NCI-H1048 (cell line): ENCODE results near the gene GTF2H1.
"Not testable (repeated sequence)": the region's sequence is repeated elsewhere in the genome, so short reads cannot be mapped to it uniquely, and the experiment has no call there.

Experiments
- DNase-seq: peaks from one replicate; lab custom pipeline; 2025; lab: John Stamatoyannopoulos, UW

Gene GTF2H1

GRCh38 chr11:18319914-18320313 is 2.5 kb upstream of the GTF2H1 start:
- DNase-seq, result no peak

- no peak for DNase-seq
Observed at GRCh38 chr11:18320617-18321016, 1.8 kb upstream of the GTF2H1 start.

- DNase-seq, result no peak
Observed at GRCh38 chr11:18321578-18321968, 794 bp upstream of the GTF2H1 start.

- no peak for DNase-seq
Observed at GRCh38 chr11:18322818-18323570, 627 bp downstream of the GTF2H1 start.

- not testable (repeated sequence) for DNase-seq
Observed at GRCh38 chr11:18323881-18324280, 1.5 kb downstream of the GTF2H1 start.

GRCh38 chr11:18324381-18324780 is 2.0 kb downstream of the GTF2H1 start:
- DNase-seq, result no peak

GRCh38 chr11:18329196-18329870 is 7.0 kb downstream of the GTF2H1 start:
- DNase-seq, result no peak

GRCh38 chr11:18330921-18331320 is 8.6 kb downstream of the GTF2H1 start:
- no peak for DNase-seq

GRCh38 chr11:18332302-18332701 is 9.9 kb downstream of the GTF2H1 start:
- DNase-seq, result no peak

GRCh38 chr11:18332891-18333290 is 10.5 kb downstream of the GTF2H1 start:
- DNase-seq, result no peak

GRCh38 chr11:18347471-18348125 is 25.2 kb downstream of the GTF2H1 start:
- no peak for DNase-seq

GRCh38 chr11:18352581-18352980 is 30.2 kb downstream of the GTF2H1 start:
- DNase-seq, result no peak

- DNase-seq, result no peak
Observed at GRCh38 chr11:18358646-18359045, 36.3 kb downstream of the GTF2H1 start.

- no peak for DNase-seq
Observed at GRCh38 chr11:18361154-18361553, 38.8 kb downstream of the GTF2H1 start.

GRCh38 chr11:18364495-18365073 is 42.2 kb downstream of the GTF2H1 start:
- no peak for DNase-seq

- DNase-seq, result no peak
Observed at GRCh38 chr11:18365741-18366140, 43.4 kb downstream of the GTF2H1 start.

GRCh38 chr11:18366286-18366685 is 43.9 kb downstream of the GTF2H1 start:
- no peak for DNase-seq

- no peak for DNase-seq
Observed at GRCh38 chr11:18367431-18367830, 45.1 kb downstream of the GTF2H1 start.

GRCh38 chr11:18368221-18368620 is 45.9 kb downstream of the GTF2H1 start:
- DNase-seq, result no peak

- no peak for DNase-seq
Observed at GRCh38 chr11:18369398-18369797, 47.0 kb downstream of the GTF2H1 start.

- no peak for DNase-seq
Observed at GRCh38 chr11:18371279-18371678, 48.9 kb downstream of the GTF2H1 start.

GRCh38 chr11:18372201-18372600 is 49.8 kb downstream of the GTF2H1 start:
- no peak for DNase-seq

GRCh38 chr11:18374956-18375355 is 52.6 kb downstream of the GTF2H1 start:
- DNase-seq, result no peak
